ENCODE data around the gene ESRRA.

DNA sequence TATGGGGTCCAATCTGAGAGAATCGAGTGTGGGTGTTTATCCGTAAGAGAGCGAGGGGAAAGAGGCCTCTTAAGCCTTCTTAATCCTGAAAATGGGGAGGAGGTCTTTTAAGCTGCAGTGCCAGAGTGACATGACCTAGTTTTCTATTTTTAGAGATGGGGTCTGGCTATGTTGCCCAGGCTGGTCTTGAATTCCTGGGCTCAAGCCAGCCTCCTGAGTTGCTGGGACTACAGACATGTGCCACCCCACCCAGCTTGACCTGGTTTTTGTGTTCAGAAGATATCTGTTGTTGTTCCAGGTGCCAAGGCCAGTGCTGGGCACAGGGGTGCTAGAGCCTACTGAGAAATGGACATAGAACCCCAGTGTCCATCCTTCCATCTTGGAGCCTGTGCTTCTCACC lies 22.2 kb upstream of the ESRRA start:
- TF ChIP-seq, protein P1, sequence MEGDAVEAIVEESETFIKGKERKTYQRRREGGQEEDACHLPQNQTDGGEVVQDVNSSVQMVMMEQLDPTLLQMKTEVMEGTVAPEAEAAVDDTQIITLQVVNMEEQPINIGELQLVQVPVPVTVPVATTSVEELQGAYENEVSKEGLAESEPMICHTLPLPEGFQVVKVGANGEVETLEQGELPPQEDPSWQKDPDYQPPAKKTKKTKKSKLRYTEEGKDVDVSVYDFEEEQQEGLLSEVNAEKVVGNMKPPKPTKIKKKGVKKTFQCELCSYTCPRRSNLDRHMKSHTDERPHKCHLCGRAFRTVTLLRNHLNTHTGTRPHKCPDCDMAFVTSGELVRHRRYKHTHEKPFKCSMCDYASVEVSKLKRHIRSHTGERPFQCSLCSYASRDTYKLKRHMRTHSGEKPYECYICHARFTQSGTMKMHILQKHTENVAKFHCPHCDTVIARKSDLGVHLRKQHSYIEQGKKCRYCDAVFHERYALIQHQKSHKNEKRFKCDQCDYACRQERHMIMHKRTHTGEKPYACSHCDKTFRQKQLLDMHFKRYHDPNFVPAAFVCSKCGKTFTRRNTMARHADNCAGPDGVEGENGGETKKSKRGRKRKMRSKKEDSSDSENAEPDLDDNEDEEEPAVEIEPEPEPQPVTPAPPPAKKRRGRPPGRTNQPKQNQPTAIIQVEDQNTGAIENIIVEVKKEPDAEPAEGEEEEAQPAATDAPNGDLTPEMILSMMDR (conservative IDR thresholded peaks at IDR 0.05), result no peak
- TF ChIP-seq EZH2 (IDR thresholded peaks at IDR 0.05; ENCODE audit: low read depth), result no peak
